ENCODE data around the gene PMS1.
"Not testable (repeated sequence)": the region's sequence is repeated elsewhere in the genome, so short reads cannot be mapped to it uniquely, and the experiment has no call there.

Gene PMS1

GRCh38 chr2:189783927-189784867 is at the start of gene PMS1, which contains the start of gene ORMDL1:
TSS of gene PMS1 (plus strand) at chr2:189784450. CDS start at chr2:189791810, 7,360 bp downstream.
TSS of gene ORMDL1 (minus strand) at chr2:189784339. CDS start at chr2:189782595, 1,744 bp downstream.
- in situ Hi-C loops (cut with MboI; ENCODE audit: low sequenced_read_pairs) = no loop called here

GRCh38 chr2:189751080-189751658 is 33.1 kb upstream of the PMS1 start:
- in situ Hi-C loops (cut with MboI; ENCODE audit: low sequenced_read_pairs) = no loop called here

GRCh38 chr2:189756311-189756952 is 27.8 kb upstream of the PMS1 start:
- in situ Hi-C loops (cut with MboI; ENCODE audit: low sequenced_read_pairs) = no loop called here

GRCh38 chr2:189760154-189760553 is 24.1 kb upstream of the PMS1 start:
- in situ Hi-C loops (cut with MboI; ENCODE audit: low sequenced_read_pairs) = not testable (repeated sequence)

GRCh38 chr2:189762229-189762550 is 22.1 kb upstream of the PMS1 start:
- in situ Hi-C loops (cut with MboI; ENCODE audit: low sequenced_read_pairs) = no loop called here

DNA sequence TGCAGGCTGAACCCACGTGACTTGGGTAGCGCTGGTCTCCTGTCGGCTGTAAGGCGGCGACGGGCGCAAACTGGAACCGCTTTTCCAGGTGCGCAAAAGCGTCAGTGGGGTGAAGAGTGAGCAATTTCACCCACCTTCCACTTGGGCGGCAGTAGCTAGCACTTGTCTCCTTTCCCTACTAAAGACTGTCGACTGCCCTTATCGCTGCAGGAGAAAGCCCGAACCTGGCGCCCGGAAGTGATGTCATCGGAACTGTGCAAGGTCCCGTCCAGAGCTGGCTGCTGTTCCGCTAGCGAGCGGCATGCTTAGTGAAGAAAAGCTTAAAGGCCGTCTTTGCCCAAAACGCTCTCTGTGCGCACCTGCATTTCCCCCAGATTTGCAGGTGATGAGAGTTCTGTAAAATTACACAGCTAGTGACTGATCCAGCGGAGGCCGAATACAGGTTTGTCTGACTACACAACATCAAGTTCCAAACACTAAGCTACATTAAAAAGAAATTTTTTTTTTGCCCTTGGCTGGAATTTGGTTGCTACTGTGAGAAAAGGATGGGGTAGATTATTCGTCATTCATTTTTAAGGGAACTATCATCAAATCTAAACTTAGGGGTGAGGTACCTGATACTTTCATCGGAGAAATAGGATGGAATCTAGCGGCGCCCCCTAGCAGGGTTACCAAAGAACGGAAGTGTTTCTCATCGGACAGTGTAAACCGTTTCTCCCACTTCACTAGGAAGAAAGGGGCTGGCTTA is 21.5 kb upstream of the PMS1 start, which contains the start of gene OSGEPL1:
TSS of gene OSGEPL1 (minus strand) at position 242 of the 748 bp plus-strand sequence. CDS start 1,152 bp downstream, outside the sequence.
- in situ Hi-C loops (cut with MboI; ENCODE audit: low sequenced_read_pairs) = no loop called here

GRCh38 chr2:189763908-189764661 is 20.2 kb upstream of the PMS1 start:
- in situ Hi-C loops (cut with MboI; ENCODE audit: low sequenced_read_pairs) = no loop called here

DNA sequence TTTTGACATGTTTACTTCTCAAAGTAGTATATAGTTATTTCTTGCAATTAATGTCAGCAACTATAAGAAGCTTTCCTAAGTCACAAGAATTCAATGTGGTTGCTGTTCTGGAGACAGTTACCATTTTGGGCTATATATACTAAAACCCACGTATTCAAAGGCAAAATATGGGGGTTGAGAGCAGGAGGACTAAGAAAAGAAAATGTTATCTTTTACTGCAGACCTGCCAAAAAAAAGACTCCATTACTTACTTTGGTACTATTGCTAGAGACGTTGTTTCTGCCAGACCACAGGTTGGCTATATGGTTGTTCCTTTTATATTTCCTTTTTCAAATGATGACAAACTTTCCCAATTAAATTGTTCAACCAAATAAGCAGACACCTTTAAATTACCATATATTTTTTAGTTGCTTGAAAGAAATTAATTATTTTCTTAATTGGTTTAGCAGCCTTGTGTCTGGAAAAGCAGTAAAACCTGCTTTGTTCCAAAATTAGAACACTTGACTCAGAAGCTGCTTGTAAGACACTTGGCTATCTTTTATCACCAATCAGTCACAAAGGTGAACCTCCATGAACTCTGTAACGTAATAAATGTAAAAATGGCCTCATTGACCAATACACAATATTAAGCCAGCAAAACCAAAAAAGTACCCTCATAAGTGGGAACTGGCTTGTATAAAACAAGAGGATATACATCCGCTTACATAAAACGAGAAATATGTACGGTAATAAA is 13.5 kb upstream of the PMS1 start:
- in situ Hi-C loops (cut with MboI; ENCODE audit: low sequenced_read_pairs) = no loop called here

DNA sequence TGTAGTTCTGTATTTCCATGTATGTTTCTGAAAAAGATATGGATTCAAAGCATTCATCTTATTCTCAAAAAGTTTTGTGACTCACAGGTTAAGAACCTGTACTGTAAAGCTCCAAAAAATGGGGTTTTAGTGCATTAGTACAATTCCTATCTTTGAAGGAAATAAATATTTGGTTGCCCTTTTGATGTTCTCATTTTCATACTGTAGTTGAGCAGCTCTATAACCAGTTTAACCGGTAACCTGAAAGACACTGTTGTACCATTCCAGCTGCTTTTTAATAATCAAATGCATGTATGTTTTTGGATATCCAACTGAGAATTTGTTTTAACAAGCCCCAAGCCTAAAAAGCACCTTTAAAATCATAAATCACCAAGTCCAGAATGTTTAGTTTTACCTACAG is 12.0 kb upstream of the PMS1 start:
- in situ Hi-C loops (cut with MboI; ENCODE audit: low sequenced_read_pairs) = no loop called here

DNA sequence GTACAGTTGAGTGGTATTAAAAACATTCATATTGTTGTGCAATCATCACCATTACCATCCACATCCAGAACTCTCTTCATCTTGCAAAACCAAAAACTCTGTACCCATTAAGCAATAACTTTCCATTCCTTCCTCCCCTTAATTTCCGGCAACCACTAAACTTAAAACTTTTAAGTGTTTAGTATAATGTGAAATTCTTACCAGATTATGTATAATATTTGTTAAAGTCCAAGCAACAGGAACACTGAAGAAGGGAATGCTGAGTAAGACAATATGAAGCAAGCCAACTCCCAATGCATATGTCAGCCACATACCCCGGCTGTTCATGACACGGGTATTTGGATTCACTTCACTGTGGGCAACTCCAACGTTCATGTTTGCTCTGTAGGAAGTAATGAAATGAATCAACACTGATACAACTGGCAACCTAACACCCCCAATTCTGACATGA is 2.0 kb upstream of the PMS1 start:
- in situ Hi-C loops (cut with MboI; ENCODE audit: low sequenced_read_pairs) = no loop called here

- in situ Hi-C loops (cut with MboI; ENCODE audit: low sequenced_read_pairs) = no loop called here
Observed at GRCh38 chr2:189783451-189783926, 761 bp upstream of the PMS1 start.

- in situ Hi-C loops (cut with MboI; ENCODE audit: low sequenced_read_pairs) = no loop called here
Observed at GRCh38 chr2:189791338-189792042, 7.2 kb downstream of the PMS1 start.

DNA sequence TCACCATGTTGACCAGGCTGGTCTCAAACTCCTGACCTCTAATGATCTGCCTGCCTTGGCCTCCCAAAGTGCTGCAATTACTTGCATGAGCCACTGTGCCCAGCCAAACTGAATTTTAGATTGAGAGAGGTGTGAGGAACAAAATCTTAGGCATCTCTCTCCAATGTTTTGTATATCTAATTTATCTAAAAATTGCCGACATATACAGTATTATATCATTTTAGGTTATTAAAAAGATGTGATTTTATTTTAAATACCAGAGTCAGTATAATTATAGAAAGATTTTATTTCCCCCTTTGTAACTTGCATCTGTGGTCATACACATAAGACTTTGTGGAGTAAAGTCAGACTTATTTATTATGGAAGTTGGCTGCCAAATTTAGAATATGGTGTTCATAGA is 10.1 kb downstream of the PMS1 start:
- in situ Hi-C loops (cut with MboI; ENCODE audit: low sequenced_read_pairs) = no loop called here

DNA sequence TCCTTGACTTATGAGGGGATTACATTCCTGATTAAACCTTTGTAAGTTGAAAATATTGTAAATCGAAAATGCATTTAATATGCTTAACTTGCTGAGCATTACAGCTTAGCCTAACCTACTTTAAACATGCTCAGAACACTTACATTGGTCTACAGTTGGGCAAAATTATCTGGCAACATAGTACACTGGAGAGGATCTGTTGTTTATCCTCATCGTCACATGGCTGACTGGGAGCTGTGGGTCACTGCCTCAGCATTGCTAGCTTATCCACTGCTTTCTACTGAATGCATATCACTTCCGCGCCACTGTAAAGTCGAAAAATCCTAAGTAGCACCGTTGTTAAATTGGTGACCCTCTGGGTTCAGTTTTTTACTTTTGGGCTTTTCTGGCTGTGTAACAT is 13.7 kb downstream of the PMS1 start:
- in situ Hi-C loops (cut with MboI; ENCODE audit: low sequenced_read_pairs) = no loop called here

DNA sequence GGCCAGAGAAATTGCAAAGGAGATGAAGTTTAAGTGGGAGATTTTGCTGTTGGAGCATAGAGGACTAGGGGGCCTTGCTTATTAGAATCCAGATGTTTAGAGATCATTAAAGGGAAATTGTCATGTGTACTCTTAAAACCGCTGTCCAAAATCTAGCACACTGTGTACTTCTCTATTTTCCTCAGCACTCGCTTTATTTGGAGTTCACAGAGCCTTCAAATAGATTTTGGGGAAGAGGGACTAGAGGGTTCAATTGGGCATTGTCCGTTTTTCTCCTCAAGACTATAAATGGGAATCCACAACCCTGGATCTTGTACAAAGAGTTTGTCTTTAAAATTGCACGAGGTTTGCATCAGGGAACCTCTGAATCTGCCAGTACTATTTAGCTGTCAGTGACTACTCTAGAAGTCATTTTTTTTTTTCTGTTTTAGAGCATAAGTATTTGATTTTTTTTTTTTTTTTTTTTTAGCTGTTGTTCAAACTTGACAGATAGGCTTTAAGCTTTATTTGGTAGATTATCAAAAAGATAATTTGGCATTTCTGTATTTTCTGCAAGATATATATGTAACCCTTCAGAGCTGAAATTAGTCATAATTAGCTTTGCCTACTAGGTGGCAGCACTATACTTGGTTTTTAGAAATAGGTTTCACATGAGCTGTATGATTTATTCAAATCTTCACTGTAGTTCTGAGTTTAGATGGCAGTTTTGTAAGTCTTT is 14.2 kb downstream of the PMS1 start:
- in situ Hi-C loops (cut with MboI; ENCODE audit: low sequenced_read_pairs) = no loop called here

DNA sequence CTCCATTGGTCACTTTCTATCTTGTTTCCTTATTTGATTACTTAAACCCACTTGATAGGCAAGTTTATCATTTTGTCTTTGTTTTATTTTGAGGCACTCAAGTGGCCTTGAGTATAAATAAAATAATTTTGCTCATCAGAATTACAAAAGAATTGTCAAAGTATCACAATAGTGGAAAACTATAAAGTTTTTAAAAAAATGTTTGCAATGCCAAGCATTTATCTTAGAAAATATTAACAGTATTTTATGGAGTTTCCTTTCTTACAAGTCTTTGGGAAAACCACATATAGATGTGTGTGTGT is 14.7 kb downstream of the PMS1 start:
- in situ Hi-C loops (cut with MboI; ENCODE audit: low sequenced_read_pairs) = no loop called here

GRCh38 chr2:189799531-189799930 is 15.3 kb downstream of the PMS1 start:
- in situ Hi-C loops (cut with MboI; ENCODE audit: low sequenced_read_pairs) = no loop called here

GRCh38 chr2:189802396-189802912 is 18.2 kb downstream of the PMS1 start:
- in situ Hi-C loops (cut with MboI; ENCODE audit: low sequenced_read_pairs) = no loop called here
